ENCODE measurements around the gene ACTN3.

DNA sequence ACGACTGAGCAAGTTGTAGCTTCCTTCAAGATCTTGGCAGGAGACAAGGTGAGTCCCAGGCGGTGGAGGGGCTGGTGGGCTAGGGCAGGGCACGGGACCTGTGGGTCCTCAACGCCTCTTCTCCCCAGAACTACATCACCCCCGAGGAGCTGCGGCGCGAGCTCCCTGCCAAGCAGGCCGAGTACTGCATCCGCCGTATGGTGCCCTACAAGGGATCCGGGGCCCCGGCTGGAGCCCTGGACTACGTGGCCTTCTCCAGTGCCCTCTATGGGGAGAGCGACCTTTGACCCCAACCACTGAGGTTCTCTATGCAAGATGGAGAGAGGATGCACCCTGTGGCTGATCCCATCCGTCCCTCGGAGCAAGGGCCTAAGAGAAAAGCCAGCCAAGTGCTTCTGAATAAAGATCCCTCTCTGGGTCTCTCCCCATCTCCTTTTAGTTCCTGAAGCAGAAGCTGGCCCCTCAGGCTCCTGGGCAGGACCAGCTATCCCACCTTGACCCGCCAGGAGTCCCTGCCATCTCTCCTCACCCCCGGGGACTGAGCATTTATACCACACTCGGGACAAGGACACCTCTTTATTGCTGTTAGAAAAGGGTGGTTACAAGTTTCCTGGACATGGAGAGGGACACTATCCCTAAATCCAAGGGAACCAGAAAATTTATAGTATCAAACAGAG lies 16.3 kb downstream of the ACTN3 start:
- TF ChIP-seq, protein P1, sequence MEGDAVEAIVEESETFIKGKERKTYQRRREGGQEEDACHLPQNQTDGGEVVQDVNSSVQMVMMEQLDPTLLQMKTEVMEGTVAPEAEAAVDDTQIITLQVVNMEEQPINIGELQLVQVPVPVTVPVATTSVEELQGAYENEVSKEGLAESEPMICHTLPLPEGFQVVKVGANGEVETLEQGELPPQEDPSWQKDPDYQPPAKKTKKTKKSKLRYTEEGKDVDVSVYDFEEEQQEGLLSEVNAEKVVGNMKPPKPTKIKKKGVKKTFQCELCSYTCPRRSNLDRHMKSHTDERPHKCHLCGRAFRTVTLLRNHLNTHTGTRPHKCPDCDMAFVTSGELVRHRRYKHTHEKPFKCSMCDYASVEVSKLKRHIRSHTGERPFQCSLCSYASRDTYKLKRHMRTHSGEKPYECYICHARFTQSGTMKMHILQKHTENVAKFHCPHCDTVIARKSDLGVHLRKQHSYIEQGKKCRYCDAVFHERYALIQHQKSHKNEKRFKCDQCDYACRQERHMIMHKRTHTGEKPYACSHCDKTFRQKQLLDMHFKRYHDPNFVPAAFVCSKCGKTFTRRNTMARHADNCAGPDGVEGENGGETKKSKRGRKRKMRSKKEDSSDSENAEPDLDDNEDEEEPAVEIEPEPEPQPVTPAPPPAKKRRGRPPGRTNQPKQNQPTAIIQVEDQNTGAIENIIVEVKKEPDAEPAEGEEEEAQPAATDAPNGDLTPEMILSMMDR (conservative IDR thresholded peaks at IDR 0.05 in 1 of 2, IDR thresholded peaks at IDR 0.05 in 1 of 2; ENCODE audit: extremely low read depth in 1 of 2, insufficient read depth in 1 of 2, low read depth in 1 of 2, low read length in 2 of 2): no peak
- TF ChIP-seq EZH2 (IDR thresholded peaks at IDR 0.05; ENCODE audit: borderline replicate concordance, low read length): no peak

Data from mammary epithelial cell (primary cell).